NK-92 (cell line): ENCODE measurements around the gene PPT2.
"Not testable (repeated sequence)": the region's sequence is repeated elsewhere in the genome, so short reads cannot be mapped to it uniquely, and the experiment has no call there.

Source experiments
- DNase-seq: peaks from one replicate; lab custom pipeline; 2025; ENCODE audit not compliant: unreplicated experiment; lab: John Stamatoyannopoulos, UW

Gene PPT2

DNA sequence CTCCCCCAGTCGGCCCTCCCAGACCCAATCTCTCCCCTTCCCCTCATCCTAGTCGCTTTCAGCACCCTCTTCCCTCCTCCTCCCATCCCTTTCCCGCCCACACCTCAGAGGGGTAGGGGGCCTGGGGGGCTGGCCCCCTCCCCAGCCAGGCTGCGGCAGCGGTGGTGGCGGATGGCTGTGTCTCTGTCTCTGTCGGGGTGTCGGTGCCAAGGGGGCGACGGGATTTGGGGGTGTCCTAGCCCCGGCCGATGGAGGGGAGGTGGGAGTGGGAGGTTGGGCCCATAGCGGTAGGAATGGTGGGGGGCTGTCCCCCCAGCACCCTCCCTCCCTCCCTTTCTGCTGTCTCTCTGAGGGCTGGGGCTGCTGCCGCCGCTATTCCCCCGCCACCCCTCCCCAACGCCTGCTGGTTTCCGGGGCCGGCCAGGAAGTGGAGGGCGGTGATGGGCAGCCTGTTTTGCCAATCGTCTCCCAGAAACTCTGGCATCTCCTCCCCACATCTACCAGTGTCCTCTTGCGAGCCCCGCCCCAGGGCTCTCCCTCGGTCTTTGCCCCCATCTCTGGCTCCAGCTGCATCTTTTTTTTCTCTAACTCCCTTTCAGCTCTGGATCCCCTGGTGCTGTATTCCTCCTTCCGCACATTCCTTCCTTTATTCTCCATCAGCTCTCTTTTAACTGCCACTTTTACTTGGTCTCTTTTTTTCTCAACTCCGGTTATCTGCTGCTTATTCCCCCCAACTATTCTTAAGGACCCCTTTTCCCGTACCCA, 22.0 kb downstream of the PPT2 start, which contains the start of gene AGPAT1:
TSS of gene AGPAT1 (minus strand) at position 374 of the 765 bp plus-strand sequence. CDS start 4,588 bp downstream, outside the sequence.
- DNase-seq = peak; percentile 56

DNA sequence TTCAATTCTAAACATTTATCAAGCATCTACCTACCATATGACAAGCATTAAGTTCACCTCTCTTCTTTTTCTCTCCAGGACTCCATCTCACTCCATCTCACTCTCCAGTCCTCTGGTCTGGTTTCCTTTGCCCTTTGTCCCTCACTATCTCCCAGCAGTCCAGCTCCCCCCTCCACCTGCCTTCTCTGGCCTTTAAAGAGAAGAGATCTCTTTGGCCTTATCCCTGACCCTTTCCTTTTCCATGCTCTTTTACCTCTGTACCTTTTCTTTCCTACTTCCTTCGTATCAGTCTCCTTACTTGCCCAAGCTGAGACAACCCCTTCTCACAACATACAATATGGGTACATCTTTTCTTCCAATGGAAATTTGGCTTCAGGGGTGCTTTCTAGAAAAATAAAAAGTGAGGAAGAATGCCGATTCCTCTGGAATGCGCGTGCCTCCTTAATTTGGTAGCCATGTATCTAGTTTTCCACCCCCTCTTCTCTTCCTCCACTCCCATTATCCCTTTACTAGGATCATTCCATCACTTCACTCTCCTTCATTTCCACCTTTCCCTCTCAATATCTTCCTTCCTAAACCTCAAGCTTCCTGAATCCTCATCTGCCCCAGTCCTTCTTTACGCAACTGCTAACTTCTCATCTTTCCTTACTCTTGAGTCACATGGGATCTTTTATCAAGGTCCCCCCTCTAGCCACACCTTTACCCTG, 22.7 kb downstream of the PPT2 start:
- no peak for DNase-seq

DNA sequence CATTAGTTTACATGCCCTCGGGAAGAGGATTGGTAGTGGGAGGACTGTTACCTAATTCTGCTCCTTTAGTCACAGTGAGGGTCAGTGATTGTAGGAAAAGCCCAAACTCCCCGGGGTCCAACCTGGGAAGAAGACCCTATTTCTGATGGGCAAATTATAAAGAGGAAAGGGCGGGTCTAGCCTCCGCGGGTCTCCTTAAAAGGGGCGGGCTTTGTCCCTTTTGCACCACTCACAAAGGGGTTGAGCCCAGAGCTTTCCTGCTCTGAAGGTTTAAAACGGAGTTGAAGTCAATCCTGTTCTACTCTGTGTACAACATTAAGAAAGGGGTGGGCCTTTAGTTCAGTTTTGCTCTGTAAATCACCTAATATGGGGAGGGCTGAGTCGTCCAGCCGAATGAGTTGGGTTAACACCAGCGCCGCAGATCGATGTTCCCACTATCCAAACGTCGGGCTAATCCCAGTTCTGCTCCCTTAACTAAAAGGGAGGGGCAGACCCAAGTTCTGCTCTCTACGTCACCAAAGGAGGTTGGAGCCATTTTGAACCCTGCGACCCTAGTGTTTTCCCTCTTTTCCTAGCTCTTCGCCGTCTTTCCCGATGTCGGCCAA, 23.3 kb downstream of the PPT2 start:
- DNase-seq = no peak

DNA sequence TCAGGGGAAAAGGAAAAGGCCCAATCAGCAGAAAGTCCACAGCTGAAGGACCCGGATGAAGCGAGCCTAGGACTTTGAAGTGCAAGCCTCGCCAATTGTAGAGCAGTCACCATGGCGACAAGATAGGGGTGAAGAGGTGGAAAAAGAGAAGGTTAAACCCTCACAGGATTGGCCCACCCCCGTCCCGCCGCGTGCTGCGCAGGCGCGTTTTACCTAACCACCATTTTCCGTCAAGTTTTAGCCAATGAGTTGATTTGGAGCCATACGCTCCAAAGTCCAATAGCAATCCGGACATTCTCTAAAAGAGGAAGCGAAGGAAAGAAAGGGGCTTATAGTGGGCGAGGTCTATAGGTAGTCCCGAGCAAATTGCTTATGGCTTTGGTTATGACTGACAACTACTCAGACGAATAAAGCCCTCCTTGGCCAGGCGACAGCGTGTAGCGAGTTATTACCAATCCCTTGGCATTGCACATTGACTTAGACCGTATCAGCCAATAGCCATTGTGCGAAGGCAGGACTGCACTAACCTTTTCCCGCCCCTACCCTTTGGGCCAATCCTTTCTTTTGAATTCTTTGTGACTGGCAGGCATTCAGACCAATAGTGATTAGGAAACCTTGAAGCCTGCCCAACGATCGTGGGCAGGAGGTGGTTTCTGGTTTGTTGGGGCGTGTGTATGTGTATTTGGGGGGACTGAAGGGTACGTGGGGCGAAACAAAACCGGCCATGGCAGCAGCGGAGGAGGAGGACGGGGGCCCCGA, 24.0 kb downstream of the PPT2 start, which contains the start of gene RNF5:
TSS of gene RNF5 (plus strand) at position 618 of the 759 bp plus-strand sequence. CDS start at position 725, 107 bp downstream.
- DNase-seq = peak; percentile 78

DNA sequence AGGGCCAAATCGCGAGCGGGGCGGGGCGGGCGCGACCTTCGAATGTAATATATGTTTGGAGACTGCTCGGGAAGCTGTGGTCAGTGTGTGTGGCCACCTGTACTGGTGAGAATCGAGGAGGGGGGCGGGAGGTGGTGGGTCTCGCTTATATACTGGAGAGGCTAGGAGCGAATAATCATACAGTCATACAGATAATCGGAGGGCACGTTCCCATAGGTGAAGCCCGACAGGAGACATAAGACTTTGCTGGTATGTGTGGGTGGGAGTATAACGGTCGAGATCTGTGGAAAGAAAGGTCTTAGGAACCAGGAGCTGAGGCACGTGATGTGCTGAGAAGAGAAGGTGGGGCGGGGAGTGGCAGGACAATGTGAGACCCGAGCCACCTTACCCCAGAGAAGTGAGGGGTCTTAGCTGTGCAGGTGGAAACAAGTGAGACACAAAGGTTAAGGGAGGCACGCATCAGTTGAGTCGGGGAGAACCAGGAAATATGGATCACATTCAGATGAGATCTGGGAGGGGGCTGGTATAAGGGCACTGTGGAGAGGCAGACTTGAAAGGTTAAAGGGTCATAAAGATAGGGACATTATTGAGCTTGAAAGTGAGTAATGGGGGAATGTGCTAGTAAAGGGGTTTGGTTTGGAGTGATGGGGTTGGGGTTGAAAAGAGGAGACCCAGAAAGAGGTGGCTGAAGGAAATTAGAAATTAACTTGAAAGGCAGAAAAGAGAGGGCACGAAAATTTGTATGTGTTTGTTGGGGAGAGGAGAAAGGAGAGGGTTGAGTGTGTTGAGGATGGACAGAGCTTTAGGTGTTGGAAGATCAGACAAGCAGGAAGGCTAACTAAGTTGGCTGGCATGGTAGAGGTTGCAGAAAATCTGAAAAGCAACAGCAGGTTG, 24.9 kb downstream of the PPT2 start:
- DNase-seq = no peak

DNA sequence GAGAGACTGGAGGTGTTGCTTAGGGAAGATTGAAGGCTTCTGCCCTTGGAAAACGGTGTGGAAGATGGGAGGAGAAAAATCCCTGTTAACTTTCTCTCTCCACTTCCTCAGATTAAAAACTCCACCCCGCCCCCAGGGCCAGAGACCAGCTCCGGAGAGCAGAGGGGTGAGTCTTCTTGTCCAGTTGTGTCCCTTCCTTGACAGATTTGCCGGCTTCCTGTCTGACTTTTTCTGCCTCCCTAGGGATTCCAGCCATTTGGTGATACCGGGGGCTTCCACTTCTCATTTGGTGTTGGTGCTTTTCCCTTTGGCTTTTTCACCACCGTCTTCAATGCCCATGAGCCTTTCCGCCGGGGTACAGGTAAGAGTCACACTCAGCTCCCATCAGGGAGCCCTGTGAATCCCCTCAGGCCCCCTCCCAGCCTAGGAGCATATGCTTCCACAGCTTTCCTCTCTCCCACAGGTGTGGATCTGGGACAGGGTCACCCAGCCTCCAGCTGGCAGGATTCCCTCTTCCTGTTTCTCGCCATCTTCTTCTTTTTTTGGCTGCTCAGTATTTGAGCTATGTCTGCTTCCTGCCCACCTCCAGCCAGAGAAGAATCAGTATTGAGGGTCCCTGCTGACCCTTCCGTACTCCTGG, 25.9 kb downstream of the PPT2 start:
- DNase-seq = no peak

DNA sequence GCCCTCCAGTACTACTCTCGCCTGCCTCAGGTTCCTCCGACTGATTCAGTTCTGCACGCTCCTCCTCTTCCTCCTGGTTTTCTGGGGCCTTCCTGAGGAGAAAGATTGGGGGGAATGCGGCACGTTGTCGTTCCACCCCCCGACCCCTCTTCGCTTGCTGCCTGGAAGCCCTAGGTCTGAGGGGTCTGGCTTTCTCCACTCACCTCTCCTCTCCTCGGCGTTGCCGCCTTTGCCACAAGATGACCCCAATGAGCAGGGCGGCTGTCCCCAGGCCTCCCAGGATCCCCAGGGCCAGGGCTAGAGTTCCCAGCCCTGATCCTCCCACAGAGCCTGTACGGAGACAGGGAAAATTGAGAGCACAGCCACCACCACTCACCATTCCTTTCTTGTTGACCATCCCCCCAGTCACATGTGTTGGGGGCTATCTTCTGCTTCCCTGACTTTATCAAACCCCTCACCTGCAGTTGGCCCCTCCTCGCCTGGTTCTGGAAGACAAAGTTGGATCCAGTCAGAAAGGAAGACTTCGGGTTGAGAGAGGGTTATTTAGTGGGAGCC, 27.3 kb downstream of the PPT2 start:
- no peak for DNase-seq

DNA sequence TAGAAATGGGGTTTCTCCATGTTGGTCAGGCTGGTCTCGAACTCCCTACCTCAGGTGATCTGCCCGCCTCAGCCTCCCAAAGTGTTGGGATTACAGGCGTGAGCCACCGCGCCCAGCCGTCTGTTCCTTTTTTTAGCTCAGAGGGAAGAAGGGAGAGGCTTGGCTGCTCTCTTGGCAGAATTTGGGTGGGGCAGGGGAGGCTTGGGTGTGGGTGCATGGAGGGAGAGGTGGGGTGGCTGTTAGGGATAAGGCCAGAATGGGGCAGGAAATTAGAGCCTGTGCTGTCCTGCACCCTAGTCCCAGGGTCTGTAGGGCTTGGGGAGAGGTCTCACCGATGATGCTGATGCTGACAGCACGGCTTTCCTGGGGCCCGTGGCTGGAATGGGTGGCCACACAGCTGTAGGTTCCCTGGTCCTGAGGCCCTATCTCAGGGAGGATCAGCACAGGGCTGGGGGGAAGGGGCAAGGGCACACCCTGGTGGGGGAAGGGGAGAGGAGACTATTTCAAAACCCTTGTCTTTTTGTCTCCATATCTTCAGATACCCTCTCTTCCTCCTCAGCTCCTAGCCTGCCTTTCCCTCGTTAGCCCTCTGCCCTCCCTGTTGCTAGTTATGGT, 28.1 kb downstream of the PPT2 start:
- DNase-seq = no peak

DNA sequence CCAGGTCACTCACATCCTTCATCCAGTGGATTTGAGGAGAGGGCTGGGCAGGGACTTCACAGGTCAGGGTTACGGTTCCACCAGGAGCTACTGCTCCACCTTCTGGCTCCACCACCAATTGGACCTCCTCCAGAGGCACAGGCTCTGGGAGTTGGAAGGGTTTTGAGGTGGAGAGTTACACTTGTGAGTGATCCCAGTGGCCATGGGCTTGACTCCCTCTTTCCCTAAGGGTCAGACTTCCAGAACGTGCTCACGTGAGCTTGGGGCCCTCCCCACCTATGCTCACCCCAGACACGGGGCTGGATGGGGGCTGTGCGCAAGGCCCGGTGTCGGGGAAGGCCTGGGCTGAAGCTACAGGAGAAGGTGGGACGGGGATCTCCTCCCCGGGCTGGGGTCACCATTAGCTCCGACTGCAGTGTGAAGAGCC, 28.6 kb downstream of the PPT2 start:
- DNase-seq = no peak

DNA sequence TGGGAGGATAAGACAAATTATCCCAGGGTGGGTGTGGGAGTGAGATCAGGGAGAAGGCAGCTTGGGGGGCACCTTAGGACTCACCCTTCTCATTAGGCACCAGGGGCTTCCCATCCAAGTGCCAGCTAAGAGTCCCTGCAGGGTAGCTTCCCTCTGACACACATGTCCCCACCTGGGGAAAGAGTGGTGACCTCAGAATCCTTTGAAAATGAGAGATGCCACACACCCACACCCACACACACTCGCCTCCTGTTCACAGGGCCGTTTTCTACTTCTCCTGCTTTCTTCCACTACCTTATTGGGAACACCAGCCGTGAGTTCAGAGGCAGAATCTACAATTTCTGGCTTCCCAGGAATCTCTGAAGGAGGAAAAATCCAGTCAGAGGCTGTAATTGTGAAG, 29.1 kb downstream of the PPT2 start:
- DNase-seq = no peak

DNA sequence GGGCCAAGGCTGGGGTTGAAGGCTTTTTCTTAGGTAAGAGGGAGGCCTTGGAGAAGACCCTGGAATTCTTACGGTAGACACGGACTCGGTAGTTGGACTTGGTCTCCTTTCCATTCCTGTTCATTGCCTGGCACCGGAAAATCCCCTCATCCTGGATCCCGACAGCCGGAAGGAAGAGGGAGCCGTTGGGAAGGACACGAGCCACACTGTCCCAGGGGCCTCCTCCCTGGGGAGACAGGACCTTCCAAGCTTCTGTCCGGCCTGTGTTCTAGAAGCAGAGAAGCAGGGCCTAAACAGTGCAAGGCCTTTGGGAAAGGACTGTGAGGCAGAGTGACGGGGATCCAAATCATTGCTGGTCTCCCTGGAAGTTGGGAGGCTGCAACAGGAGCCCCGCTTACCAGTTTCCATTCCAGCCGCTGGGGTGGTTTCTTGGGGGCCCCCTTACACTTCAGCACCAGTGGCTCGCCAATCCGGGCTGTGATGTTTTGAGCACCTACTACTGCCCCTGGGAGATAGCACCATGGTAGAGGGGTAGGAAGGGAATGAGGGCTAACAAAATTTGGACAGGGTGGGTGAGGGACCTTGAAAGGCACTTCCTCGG, 29.6 kb downstream of the PPT2 start:
- DNase-seq = no peak

DNA sequence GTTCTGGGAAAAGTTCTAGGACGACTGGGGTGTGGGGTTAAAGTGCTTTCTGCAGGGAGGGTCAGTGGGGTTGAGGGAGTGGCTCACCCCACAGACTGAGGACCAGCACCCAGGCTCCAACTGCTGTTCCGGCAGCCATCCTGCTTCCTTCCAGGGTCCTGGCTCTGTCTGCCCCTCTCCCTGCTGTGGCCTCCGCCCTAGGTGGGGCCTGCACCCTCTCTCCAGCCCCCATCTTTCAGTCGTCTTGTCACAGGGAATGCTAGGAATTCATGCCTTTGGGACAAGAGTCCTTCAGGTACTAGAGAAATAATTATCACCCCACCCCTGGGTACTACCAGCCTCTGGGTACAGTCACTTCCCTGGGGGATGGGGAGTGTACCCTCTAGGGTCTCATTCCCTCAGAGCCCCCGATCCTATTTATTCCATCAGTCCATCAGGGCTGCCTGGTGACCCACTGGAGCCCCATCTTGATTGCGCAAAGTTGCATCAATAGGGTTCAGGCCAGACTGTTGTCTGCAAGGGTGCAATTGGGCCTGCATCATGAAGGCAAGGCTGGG, 30.2 kb downstream of the PPT2 start, which contains the start of gene AGER:
TSS of gene AGER (minus strand) at position 170 of the 557 bp plus-strand sequence. CDS start at position 139, 31 bp downstream.
- no peak for DNase-seq

DNA sequence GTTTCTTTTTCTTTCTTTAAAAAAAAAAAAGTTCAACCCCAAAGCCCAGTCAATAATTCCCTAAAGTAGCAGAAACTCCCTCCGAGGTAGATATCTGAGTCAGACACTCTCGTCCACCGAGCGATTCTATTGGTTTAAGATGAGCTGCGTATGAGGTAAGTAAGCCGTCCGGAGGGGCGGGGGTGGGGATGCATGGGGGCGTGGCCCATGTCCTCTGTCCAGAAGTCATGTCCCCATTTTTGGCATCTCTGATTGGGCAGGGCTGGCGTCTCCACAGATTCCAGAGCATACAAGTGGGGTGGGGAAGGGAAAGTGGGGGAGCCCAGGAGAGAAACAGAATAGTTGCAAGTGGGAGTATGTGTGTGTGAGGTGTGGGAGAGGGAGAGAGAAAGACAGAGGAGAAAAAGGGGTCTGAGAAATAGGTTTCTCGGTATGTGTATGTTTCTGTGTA, 31.8 kb downstream of the PPT2 start:
- not testable (repeated sequence) for DNase-seq

DNA sequence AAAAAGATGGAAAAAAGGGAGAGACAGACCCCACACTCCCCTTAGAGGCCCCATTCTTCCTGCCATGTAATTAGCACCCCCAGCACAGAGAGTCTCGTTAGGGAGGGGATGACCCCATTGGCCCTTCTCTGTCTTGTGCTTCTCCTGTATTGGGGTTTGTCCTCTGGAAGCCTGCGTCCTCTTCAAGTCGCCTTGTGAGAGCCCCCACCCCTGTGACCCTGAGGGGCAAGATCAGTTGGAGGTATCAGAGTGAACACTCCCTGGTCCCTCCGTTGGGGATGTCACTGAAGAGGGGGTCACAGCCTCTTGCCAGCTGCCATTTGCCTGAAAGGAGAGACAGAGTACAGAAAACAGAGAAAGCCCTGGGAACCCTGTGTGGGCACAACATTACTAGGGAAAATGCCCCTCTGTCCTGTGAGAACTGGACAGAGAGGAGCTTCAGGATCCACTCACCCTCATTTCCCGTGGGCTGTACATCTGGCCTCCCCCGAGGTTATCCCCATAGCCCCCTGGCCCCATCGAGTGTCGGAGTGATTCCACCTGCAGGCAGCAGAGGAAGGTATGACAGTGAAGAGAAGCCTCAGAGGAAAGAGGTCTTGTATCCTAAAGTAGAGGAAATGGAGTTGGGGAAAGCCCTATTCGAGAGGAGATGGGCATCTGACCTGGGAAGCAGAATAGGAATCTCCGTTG, 32.4 kb downstream of the PPT2 start:
- DNase-seq = not testable (repeated sequence)

DNA sequence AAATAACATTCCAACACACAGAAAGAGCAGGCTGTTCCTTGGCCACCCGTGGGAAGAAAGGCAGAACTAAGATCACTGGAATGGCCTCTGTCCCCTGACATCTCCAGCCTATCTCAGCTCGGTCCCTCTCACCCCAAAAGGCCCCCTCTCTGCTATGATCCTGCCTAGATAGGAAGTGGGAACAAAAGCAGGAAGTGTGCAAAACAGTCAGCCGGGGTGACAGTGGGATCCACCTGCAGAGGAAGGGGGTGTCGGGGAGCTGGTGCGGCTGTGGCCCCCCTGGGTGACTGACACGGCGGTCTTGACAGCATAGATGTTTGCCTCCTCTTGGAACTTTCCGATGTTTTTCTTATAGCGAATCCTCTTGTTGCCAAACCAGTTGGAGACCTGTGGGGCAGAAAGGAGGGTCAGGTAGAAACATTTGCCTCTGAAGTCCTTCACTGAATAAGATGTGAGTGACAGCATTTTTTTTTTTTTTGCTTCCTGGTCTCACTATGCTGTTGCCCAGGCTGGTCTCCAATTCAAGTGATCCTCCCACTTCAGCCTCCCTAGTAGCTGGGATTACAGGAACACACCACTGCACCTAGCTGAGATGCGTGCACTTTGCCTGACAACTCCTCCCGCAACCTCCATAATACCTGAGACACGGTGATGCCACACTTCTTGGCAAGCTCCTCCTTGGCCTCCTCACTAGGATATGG, 33.2 kb downstream of the PPT2 start:
- no peak for DNase-seq

DNA sequence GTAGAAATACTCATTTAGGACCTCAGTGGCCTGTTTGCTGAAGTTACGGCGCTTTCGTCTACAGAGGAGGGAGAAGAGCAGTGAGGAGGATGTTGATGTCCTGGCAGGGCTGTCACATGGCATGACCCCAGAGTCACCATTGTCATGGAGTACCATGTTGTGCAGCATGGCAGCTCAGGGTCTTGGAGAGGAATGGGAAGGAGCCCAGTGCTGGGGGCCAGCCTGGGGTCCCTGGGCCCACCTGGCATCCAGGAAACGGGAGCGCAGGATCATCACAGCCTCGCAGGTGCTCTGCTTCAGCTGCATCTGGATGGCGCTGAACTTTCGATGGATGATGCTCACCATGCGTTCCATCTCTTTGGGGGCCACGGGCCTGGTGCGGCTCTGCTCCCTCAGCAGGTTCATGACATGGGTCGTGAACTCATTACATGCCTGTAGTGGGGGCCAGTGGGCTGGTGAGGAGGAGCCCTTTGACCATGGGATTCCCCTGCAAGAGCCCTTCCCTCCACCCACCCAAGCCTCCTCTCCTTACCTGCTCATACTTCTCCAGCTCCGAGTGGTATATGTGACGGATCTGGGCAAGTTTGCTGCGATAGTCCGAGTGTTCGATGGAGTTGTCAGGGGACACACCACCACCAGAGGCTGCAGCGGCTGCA, 33.9 kb downstream of the PPT2 start:
- DNase-seq = not testable (repeated sequence)
